Astrocyte of the cerebellum (primary cell): ENCODE measurements around the gene PROSER2.

Experiments used
- DNase-seq: peaks from one replicate; pipeline ENCODE4 v3.0.0-alpha.2; 2011; ENCODE audit warnings: low read depth
- H3K4me3 ChIP-seq: 2 replicates; pipeline ENCODE4 v1.5.1; 2011; ENCODE audit warnings: mild to moderate bottlenecking, low read depth, low read length, moderate library complexity
- CTCF ChIP-seq: IDR thresholded peaks from 2 replicates; pipeline ENCODE4 v1.5.1; 2012; ENCODE audit warnings: low read length, low read depth, moderate library complexity, mild to moderate bottlenecking; ENCODE audit errors: missing control alignments
- in situ Hi-C: cut with HindIII; loops from 2 replicates; pipeline ENCODE4 v1.10.0; 2017; ENCODE audit warnings: low sequenced_read_pairs

The PROSER2 gene

GRCh38 chr10:11810313-11810766, 12.8 kb upstream of the PROSER2 start:
- H3K4me3 ChIP-seq: no peak overlapping the region
- no peak for TF ChIP-seq CTCF
- no peak for DNase-seq
- in situ Hi-C loops: no loop called here

GRCh38 chr10:11810973-11811372, 12.2 kb upstream of the PROSER2 start:
- TF ChIP-seq CTCF: no peak
- in situ Hi-C loops: no loop called here
- no peak for DNase-seq
- H3K4me3 ChIP-seq: no peak overlapping the region

GRCh38 chr10:11813177-11813576, 10.0 kb upstream of the PROSER2 start:
- DNase-seq: no peak
- in situ Hi-C loops: no loop called here
- no peak for TF ChIP-seq CTCF
- H3K4me3 ChIP-seq: no peak overlapping the region

- TF ChIP-seq CTCF: no peak
- DNase-seq: no peak
- no peak overlapping the region for H3K4me3 ChIP-seq
- in situ Hi-C loops: no loop called here
Measured at GRCh38 chr10:11813855-11814567, 9.1 kb upstream of the PROSER2 start.

- in situ Hi-C loops: no loop called here
- DNase-seq: no peak
- H3K4me3 ChIP-seq: no peak overlapping the region
- TF ChIP-seq CTCF: no peak
Measured at GRCh38 chr10:11819027-11819426, 4.1 kb upstream of the PROSER2 start.

GRCh38 chr10:11822026-11822756, 965 bp upstream of the PROSER2 start:
- in situ Hi-C loops: loop anchor here (5.0 kb wide), 1 partner anchor 50 kb away; no protein-coding TSS in a partner anchor
- TF ChIP-seq CTCF: no peak
- H3K4me3 ChIP-seq: no peak overlapping the region
- DNase-seq: no peak
